Measurements from ENCODE around the gene SLC5A2. TPM values are rescaled to one million over a fixed set of nuclear protein-coding genes. Genes with fewer than 3 reads are reported as not detected.

Gene SLC5A2
- total and polyA plus RNA-seq, 2 of the 13 experiments (the other 11 are each of a cell fraction or from before 2014, with no cell fraction given): 0.24 to 0.97 TPM

DNA sequence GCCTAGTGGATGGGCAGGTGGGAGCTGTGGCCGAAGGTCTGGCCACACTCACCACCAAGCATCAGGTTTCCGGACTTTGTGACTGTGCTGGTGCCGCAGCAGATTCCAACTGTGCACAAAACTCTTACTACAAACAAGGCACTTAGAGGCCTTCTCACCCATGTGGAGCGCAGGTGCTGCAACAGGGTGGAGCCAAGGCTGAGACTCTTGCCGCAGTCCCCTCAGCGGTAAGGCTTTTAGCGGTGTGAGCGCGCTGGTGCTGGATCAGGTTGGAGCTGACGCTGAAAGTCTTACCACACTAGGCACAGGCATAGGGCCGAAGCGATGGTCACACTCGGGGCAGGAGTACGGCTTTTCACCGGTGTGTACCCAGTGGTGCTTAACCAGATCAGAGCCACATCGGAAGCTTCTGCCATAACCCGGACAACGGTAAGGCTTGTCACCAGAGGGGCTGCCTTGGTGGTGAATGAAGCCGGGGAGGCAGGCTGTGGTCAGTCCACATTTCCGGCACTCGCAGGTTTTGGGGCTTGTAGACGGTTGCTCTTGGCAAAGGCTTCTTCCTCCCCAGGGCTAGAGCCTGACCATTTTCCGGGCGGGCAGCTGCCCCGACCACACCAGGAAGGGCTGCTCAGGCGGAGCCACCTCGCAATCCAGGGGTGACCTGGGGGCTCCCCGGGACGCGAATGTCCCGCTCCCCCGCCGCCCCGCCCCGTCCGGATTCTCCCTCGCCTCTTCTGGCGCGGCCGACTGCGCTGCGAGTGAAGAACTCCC lies 24.7 kb upstream of the SLC5A2 start (continued):
- TF ChIP-seq, protein P1, sequence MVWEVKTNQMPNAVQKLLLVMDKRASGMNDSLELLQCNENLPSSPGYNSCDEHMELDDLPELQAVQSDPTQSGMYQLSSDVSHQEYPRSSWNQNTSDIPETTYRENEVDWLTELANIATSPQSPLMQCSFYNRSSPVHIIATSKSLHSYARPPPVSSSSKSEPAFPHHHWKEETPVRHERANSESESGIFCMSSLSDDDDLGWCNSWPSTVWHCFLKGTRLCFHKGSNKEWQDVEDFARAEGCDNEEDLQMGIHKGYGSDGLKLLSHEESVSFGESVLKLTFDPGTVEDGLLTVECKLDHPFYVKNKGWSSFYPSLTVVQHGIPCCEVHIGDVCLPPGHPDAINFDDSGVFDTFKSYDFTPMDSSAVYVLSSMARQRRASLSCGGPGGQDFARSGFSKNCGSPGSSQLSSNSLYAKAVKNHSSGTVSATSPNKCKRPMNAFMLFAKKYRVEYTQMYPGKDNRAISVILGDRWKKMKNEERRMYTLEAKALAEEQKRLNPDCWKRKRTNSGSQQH (CRISPR knock-in tag; IDR thresholded peaks at IDR 0.05; ENCODE audit: low read depth): peak; percentile 86; the same call in 1 of the 2 replicates
- TF ChIP-seq STAT5B (CRISPR knock-in tag; IDR thresholded peaks at IDR 0.05) (no peak), PHF5A (CRISPR knock-in tag; IDR thresholded peaks at IDR 0.05; ENCODE audit: low read depth, unreplicated experiment) (peak; percentile 80), KLF16 (CRISPR knock-in tag; IDR thresholded peaks at IDR 0.05) (peak in 1 of 2 experiments; percentile 82; a peak in 2 of 4 replicates), RFX1 (IDR thresholded peaks at IDR 0.05) (no peak), EEA1 (CRISPR knock-in tag; IDR thresholded peaks at IDR 0.05; ENCODE audit: borderline replicate concordance) (no peak; the same call in 1 of the 2 replicates), ZNF234 (CRISPR knock-in tag; conservative IDR thresholded peaks at IDR 0.05) (no peak), JUNB (CRISPR knock-in tag; IDR thresholded peaks at IDR 0.05; ENCODE audit: borderline replicate concordance) (no peak; the same call in 1 of the 2 replicates), SIN3B (IDR thresholded peaks at IDR 0.05; ENCODE audit: low read length) (no peak), HNRNPH1 (optimal IDR thresholded peaks at IDR 0.05; ENCODE audit: low read depth, low read length) (no peak), SMC3 (IDR thresholded peaks at IDR 0.05; ENCODE audit: low read length) (peak; percentile 26), SP5 (CRISPR knock-in tag; IDR thresholded peaks at IDR 0.05; ENCODE audit: borderline replicate concordance, low read depth) (peak; percentile 75; the same call in 1 of the 2 replicates), ZNF782 (CRISPR knock-in tag; IDR thresholded peaks at IDR 0.05; ENCODE audit: borderline replicate concordance) (peak; percentile 44; the same call in 1 of the 2 replicates), NR3C1 (CRISPR knock-in tag; IDR thresholded peaks at IDR 0.05) (no peak)
- TF ChIP-seq, protein P2, sequence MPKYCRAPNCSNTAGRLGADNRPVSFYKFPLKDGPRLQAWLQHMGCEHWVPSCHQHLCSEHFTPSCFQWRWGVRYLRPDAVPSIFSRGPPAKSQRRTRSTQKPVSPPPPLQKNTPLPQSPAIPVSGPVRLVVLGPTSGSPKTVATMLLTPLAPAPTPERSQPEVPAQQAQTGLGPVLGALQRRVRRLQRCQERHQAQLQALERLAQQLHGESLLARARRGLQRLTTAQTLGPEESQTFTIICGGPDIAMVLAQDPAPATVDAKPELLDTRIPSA (CRISPR knock-in tag; IDR thresholded peaks at IDR 0.05; ENCODE audit: borderline replicate concordance): no peak
- TF ChIP-seq, protein P3, sequence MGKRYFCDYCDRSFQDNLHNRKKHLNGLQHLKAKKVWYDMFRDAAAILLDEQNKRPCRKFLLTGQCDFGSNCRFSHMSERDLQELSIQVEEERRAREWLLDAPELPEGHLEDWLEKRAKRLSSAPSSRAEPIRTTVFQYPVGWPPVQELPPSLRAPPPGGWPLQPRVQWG (CRISPR knock-in tag; IDR thresholded peaks at IDR 0.05; ENCODE audit: borderline replicate concordance, low read depth): no peak
- TF ChIP-seq, protein P4, sequence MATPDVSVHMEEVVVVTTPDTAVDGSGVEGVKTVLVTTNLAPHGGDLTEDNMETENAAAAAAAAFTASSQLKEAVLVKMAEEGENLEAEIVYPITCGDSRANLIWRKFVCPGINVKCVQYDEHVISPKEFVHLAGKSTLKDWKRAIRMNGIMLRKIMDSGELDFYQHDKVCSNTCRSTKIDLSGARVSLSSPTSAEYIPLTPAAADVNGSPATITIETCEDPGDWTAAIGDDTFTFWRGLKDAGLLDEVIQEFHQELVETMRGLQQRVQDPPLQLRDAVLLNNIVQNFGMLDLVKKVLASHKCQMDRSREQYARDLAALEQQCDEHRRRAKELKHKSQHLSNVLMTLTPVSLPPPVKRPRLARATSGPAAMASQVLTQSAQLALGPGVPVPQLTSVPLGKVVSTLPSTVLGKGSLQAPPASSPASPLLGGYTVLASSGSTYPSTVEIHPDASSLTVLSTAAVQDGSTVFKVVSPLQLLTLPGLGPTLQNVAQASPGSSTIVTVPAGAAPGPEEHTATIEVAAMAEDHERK (CRISPR knock-in tag; IDR thresholded peaks at IDR 0.05; ENCODE audit: low read depth): no peak
- TF ChIP-seq, protein P5, sequence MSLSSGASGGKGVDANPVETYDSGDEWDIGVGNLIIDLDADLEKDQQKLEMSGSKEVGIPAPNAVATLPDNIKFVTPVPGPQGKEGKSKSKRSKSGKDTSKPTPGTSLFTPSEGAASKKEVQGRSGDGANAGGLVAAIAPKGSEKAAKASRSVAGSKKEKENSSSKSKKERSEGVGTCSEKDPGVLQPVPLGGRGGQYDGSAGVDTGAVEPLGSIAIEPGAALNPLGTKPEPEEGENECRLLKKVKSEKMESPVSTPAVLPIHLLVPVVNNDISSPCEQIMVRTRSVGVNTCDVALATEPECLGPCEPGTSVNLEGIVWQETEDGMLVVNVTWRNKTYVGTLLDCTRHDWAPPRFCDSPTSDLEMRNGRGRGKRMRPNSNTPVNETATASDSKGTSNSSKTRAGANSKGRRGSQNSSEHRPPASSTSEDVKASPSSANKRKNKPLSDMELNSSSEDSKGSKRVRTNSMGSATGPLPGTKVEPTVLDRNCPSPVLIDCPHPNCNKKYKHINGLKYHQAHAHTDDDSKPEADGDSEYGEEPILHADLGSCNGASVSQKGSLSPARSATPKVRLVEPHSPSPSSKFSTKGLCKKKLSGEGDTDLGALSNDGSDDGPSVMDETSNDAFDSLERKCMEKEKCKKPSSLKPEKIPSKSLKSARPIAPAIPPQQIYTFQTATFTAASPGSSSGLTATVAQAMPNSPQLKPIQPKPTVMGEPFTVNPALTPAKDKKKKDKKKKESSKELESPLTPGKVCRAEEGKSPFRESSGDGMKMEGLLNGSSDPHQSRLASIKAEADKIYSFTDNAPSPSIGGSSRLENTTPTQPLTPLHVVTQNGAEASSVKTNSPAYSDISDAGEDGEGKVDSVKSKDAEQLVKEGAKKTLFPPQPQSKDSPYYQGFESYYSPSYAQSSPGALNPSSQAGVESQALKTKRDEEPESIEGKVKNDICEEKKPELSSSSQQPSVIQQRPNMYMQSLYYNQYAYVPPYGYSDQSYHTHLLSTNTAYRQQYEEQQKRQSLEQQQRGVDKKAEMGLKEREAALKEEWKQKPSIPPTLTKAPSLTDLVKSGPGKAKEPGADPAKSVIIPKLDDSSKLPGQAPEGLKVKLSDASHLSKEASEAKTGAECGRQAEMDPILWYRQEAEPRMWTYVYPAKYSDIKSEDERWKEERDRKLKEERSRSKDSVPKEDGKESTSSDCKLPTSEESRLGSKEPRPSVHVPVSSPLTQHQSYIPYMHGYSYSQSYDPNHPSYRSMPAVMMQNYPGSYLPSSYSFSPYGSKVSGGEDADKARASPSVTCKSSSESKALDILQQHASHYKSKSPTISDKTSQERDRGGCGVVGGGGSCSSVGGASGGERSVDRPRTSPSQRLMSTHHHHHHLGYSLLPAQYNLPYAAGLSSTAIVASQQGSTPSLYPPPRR (CRISPR knock-in tag; IDR thresholded peaks at IDR 0.05; ENCODE audit: borderline replicate concordance): peak; percentile 82; the same call in 1 of the 2 replicates
- TF ChIP-seq, protein P6, sequence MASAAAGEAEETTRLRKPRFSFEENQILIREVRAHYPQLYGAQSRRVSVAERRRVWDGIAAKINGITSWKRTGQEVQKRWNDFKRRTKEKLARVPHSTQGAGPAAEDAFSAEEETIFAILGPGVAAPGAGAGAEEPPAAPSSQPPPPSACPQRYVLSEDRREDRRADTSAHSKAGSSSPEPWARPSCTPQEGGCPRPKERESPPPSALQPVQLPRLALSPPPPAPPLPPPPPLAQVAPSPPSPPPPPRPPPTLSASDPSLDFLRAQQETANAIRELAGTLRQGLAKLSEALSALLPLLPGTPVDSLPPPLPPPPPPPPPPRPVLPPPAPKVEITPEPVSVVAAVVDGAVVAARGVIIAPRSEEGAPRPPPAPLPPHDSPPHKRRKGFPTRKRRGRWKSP (CRISPR knock-in tag; IDR thresholded peaks at IDR 0.05): peak; percentile 95
